Activated CD4-positive, CD25-positive, alpha-beta regulatory T cell treated with anti-CD3 and anti-CD28 coated beads, Interleukin-2, amount 50 U/mL, for 16 hours (primary cell): ENCODE data around the gene ZDHHC14.

Experiments
- DNase-seq: peaks from one replicate; pipeline ENCODE4 v3.0.0-alpha.2; 2020; ENCODE audit warnings: low read depth, low spot score

Gene ZDHHC14

GRCh38 chr6:157531986-157532365, 151.0 kb downstream of the ZDHHC14 start:
- DNase-seq = no peak

- DNase-seq = no peak
These were observed 152.3 kb downstream of the ZDHHC14 start for GRCh38 chr6:157533048-157533871.

- no peak for DNase-seq
These were observed 153.3 kb downstream of the ZDHHC14 start for GRCh38 chr6:157534134-157534871.

GRCh38 chr6:157534977-157535339, 154.0 kb downstream of the ZDHHC14 start:
- DNase-seq = no peak

GRCh38 chr6:157535340-157536222, 154.6 kb downstream of the ZDHHC14 start:
- no peak for DNase-seq

GRCh38 chr6:157536223-157536545, 155.2 kb downstream of the ZDHHC14 start:
- no peak for DNase-seq

- no peak for DNase-seq
These were observed 156.6 kb downstream of the ZDHHC14 start for GRCh38 chr6:157537556-157537955.

GRCh38 chr6:157538168-157538567, 157.2 kb downstream of the ZDHHC14 start:
- no peak for DNase-seq

- no peak for DNase-seq
These were observed 157.7 kb downstream of the ZDHHC14 start for GRCh38 chr6:157538698-157539097.

GRCh38 chr6:157539421-157539822, 158.4 kb downstream of the ZDHHC14 start:
- DNase-seq = no peak

- no peak for DNase-seq
These were observed 159.1 kb downstream of the ZDHHC14 start for GRCh38 chr6:157539900-157540752.

- DNase-seq = no peak
These were observed 160.8 kb downstream of the ZDHHC14 start for GRCh38 chr6:157541618-157542413.

- DNase-seq = no peak
These were observed 161.6 kb downstream of the ZDHHC14 start for GRCh38 chr6:157542414-157543160.

GRCh38 chr6:157546321-157546720, 165.3 kb downstream of the ZDHHC14 start:
- no peak for DNase-seq

GRCh38 chr6:157547112-157547511, 166.1 kb downstream of the ZDHHC14 start:
- DNase-seq = no peak

- DNase-seq = no peak
These were observed 167.9 kb downstream of the ZDHHC14 start for GRCh38 chr6:157548635-157549467.

GRCh38 chr6:157549468-157549745, 168.4 kb downstream of the ZDHHC14 start:
- DNase-seq = no peak

GRCh38 chr6:157550114-157550989, 169.4 kb downstream of the ZDHHC14 start:
- no peak for DNase-seq
